HepG2 (cell line): Measurements from ENCODE around the gene NOCT. TPM values are rescaled to one million over a fixed set of nuclear protein-coding genes. Genes with fewer than 3 reads are reported as not detected.

ENCODE experiments used
- ATAC-seq: fragments of 200-7000 bp; cut with Tn5 transposase; 3 replicates; pipeline ENCODE4 v1.9.1; 2020; ENCODE audit warnings: mild to moderate bottlenecking, moderate library complexity
- BruUV-seq: library from RNA; stranded (reverse); fragments of 400-500 nt; replicated peaks from 2 replicates; lab custom pipeline; 2021; lab: Mats Ljungman, UMichigan
- CTCF ChIA-PET: fragments of 300-600 bp; formaldehyde crosslinking; extraction: SDS; loops from one replicate; lab custom pipeline; 2021; ENCODE audit warnings: low total read pairs, inconsistent platforms, low intra/inter-chr PET ratio; lab: Yijun Ruan, JAX
- POLR2A ChIA-PET: fragments of 350-600 bp; sonication (Branson Sonifier 250); formaldehyde crosslinking; loops from one replicate; lab custom pipeline; 2020; ENCODE audit warnings: antibody characterized with exemption, inconsistent platforms; lab: Yijun Ruan, JAX
- DNase-seq: peaks from one replicate; pipeline ENCODE4 v3.0.0-alpha.2; 2015; ENCODE audit warnings: low spot score
- FAIRE-seq: peaks from 3 replicates; lab custom pipeline; 2011; peaks lifted over from hg19 to GRCh38; lab: Jason Lieb, UNC
- H2AFZ ChIP-seq: one replicate; pipeline ENCODE4 v1.6.1; 2011; ENCODE audit warnings: low read length, inconsistent platforms
- H3K27ac ChIP-seq: fragments of 300-600 bp; 3 replicates; pipeline ENCODE4 v1.8.0; 2011; ENCODE audit warnings: mixed run types, mild to moderate bottlenecking, mixed read lengths, low read length, inconsistent platforms; ENCODE audit not compliant: insufficient read depth; ENCODE audit errors: extremely low read length
- H3K27me3 ChIP-seq, 2 experiments: fragments of 200-600 bp in 1 of 2; 2 replicates in 1 of 2; 3 replicates in 1 of 2; pipeline versions ENCODE4 v1.6.0 to v1.8.0; 2011; ENCODE audit warnings: low read length in 2 of 2, mild to moderate bottlenecking in 2 of 2, moderate library complexity in 2 of 2, inconsistent platforms in 1 of 2; ENCODE audit not compliant: insufficient read depth in 2 of 2, control insufficient read depth in 1 of 2
- H3K36me3 ChIP-seq, 2 experiments: fragments of 200-600 bp in 1 of 2; replicated peaks in 1 of 2; 2 replicates in 1 of 2; 3 replicates in 1 of 2; pipeline versions ENCODE4 v1.5.1 to v1.8.0; 2011; ENCODE audit warnings: low read length in 2 of 2, inconsistent platforms in 1 of 2; ENCODE audit not compliant: insufficient read depth in 2 of 2, control insufficient read depth in 1 of 2
- H3K4me1 ChIP-seq: 2 replicates; pipeline ENCODE4 v1.5.1; 2012; ENCODE audit warnings: low read length, inconsistent platforms; ENCODE audit not compliant: insufficient read depth
- H3K4me2 ChIP-seq: 2 replicates; pipeline ENCODE4 v1.6.0; 2011; ENCODE audit warnings: low read depth, low read length, inconsistent platforms
- H3K4me3 ChIP-seq, 3 experiments: fragments of 200-600 bp in 1 of 3; sonication (generic), shearing (Covaris generic) in 1 of 3; replicated peaks in 1 of 3; 2 replicates each; pipeline ENCODE4 v1.5.1; 2011 to 2016; ENCODE audit warnings: low read length in 3 of 3, inconsistent platforms in 2 of 3, low read depth in 2 of 3, mild to moderate bottlenecking in 2 of 3, control low read depth in 1 of 3, mixed read lengths in 1 of 3; ENCODE audit not compliant: insufficient read depth in 1 of 3
- H3K79me2 ChIP-seq: one replicate; pipeline ENCODE4 v1.6.1; 2011; ENCODE audit warnings: low read length, inconsistent platforms; ENCODE audit not compliant: insufficient read depth
- H3K9ac ChIP-seq: 2 replicates; pipeline ENCODE4 v1.6.0; 2011; ENCODE audit warnings: mild to moderate bottlenecking, low read depth, low read length, inconsistent platforms; ENCODE audit not compliant: insufficient read depth
- H3K9me3 ChIP-seq: 2 replicates; pipeline ENCODE4 v1.5.1; 2012; ENCODE audit warnings: mild to moderate bottlenecking, low read length
- H4K20me1 ChIP-seq: 2 replicates; pipeline ENCODE4 v1.6.0; 2011; ENCODE audit warnings: inconsistent platforms, mild to moderate bottlenecking, low read length, moderate library complexity; ENCODE audit not compliant: insufficient read depth
- CBFB ChIP-seq: sonication (generic); formaldehyde crosslinking; IDR thresholded peaks from 2 replicates; pipeline ENCODE4 v1.4.0; 2020; ENCODE audit warnings: missing genetic modification reagents
- FOXA3 ChIP-seq: IDR thresholded peaks from 2 replicates; pipeline ENCODE4 v1.6.1; 2016; ENCODE audit warnings: missing genetic modification reagents, missing compliant biosample characterization
- FOXO1 ChIP-seq: sonication (generic); formaldehyde crosslinking; IDR thresholded peaks from 2 replicates; pipeline ENCODE4 v1.4.0; 2020; ENCODE audit warnings: missing genetic modification reagents
- GABPB1 ChIP-seq: IDR thresholded peaks from 2 replicates; pipeline ENCODE4 v1.6.1; 2016; ENCODE audit warnings: mild to moderate bottlenecking, missing genetic modification reagents, moderate library complexity, missing compliant biosample characterization
- HNRNPH1 ChIP-seq: fragments of 200-400 bp; formaldehyde crosslinking; optimal IDR thresholded peaks from 2 replicates; pipeline ENCODE3; 2017; ENCODE audit warnings: mild to moderate bottlenecking, low read depth, low read length
- HNRNPUL1 ChIP-seq: fragments of 200-400 bp; formaldehyde crosslinking; IDR thresholded peaks from 2 replicates; pipeline ENCODE4 v1.6.1; 2017; ENCODE audit warnings: low read depth, mild to moderate bottlenecking, low read length, moderate library complexity
- KDM6A ChIP-seq: IDR thresholded peaks from 2 replicates; pipeline ENCODE4 v1.6.1; 2016; ENCODE audit warnings: low read depth
- MXD4 ChIP-seq: IDR thresholded peaks from 2 replicates; pipeline ENCODE4 v1.6.1; 2016; ENCODE audit warnings: mild to moderate bottlenecking, missing biosample characterization, missing genetic modification reagents
- NRL ChIP-seq: sonication (generic); formaldehyde crosslinking; IDR thresholded peaks from 2 replicates; pipeline ENCODE4 v1.5.0; 2020; ENCODE audit warnings: missing genetic modification reagents, mild to moderate bottlenecking, moderate library complexity, borderline replicate concordance
- RCOR2 ChIP-seq: IDR thresholded peaks from 2 replicates; pipeline ENCODE4 v1.6.1; 2016; ENCODE audit warnings: missing biosample characterization, missing genetic modification reagents
- SETDB1 ChIP-seq: sonication (generic); formaldehyde crosslinking; IDR thresholded peaks from 2 replicates; pipeline ENCODE4 v1.5.1; 2020; ENCODE audit warnings: missing genetic modification reagents, mild to moderate bottlenecking, borderline replicate concordance
- SIX4 ChIP-seq: sonication (generic); formaldehyde crosslinking; IDR thresholded peaks from 2 replicates; pipeline ENCODE4 v1.4.0; 2020; ENCODE audit warnings: missing genetic modification reagents
- SMAD9 ChIP-seq: sonication (generic); formaldehyde crosslinking; IDR thresholded peaks from 2 replicates; pipeline ENCODE4 v1.5.1; 2020; ENCODE audit warnings: mild to moderate bottlenecking, missing genetic modification reagents
- SNAI1 ChIP-seq: sonication (generic); formaldehyde crosslinking; IDR thresholded peaks from 2 replicates; pipeline ENCODE4 v1.5.0; 2020; ENCODE audit warnings: mild to moderate bottlenecking, missing genetic modification reagents, borderline replicate concordance
- SNAPC2 ChIP-seq: sonication (generic); formaldehyde crosslinking; IDR thresholded peaks from 2 replicates; pipeline ENCODE4 v1.8.1; 2022; ENCODE audit warnings: mild to moderate bottlenecking, missing genetic modification reagents
- TARDBP ChIP-seq: sonication (generic); formaldehyde crosslinking; IDR thresholded peaks from 2 replicates; pipeline ENCODE4 v1.8.0; 2022; ENCODE audit warnings: mild to moderate bottlenecking, missing genetic modification reagents
- TBP ChIP-seq: sonication (generic); formaldehyde crosslinking; IDR thresholded peaks from 2 replicates; pipeline ENCODE4 v1.5.0; 2020; ENCODE audit warnings: missing genetic modification reagents
- U2AF1 ChIP-seq: fragments of 200-400 bp; formaldehyde crosslinking; optimal IDR thresholded peaks from 2 replicates; pipeline ENCODE3; 2017; ENCODE audit warnings: mild to moderate bottlenecking, low read depth, low read length
- ZMAT3 ChIP-seq: sonication (generic); formaldehyde crosslinking; conservative IDR thresholded peaks from 2 replicates; pipeline ENCODE4 v1.7.0; 2021; ENCODE audit warnings: missing genetic modification reagents
- ZNF816 ChIP-seq: sonication (generic); formaldehyde crosslinking; IDR thresholded peaks from 2 replicates; pipeline ENCODE4 v1.8.0; 2022; ENCODE audit warnings: missing genetic modification reagents, mild to moderate bottlenecking, borderline replicate concordance
- WGBS: methylation state at CpG from one replicate; pipeline ENCODE4 v1.1.6; 2017; ENCODE audit warnings: low lambda C conversion rate; 5-methylcytosine and 5-hydroxymethylcytosine counted together
- in situ Hi-C: cut with HindIII; loops from 2 replicates; pipeline ENCODE4 v1.10.0; 2017; ENCODE audit warnings: low pct_unique_long_range_greater_than_20kb; ENCODE audit not compliant: extremely low pct_ligation_motif_present
- intact Hi-C: fragments of 100-400 bp; cut with micrococcal nuclease; formaldehyde crosslinking; loops from one replicate; pipeline ENCODE4 v1.10.0; 2022; ENCODE audit not compliant: unreplicated experiment
- polyA plus RNA-seq, 8 experiments: library from polyadenylated mRNA; depleted of rRNA in 3 of 8; stranded (reverse) in 7 of 8; unstranded in 1 of 8; fragments of >200 nt; fragmentation: Illumina TruSeq in 4 of 8; extraction: Trizol in 4 of 8; gene quantifications; 2 replicates each; pipeline versions ENCODE4 v1.2.1 to v1.2.3, GENCODE V29; 2011 to 2016; ENCODE audit warnings: low read depth in 4 of 8, missing spikeins in 1 of 8, mixed read lengths in 1 of 8; ENCODE audit not compliant: insufficient read depth in 1 of 8
- total RNA-seq, 5 experiments: library from RNA; depleted of rRNA; stranded (reverse); fragments of >200 nt; fragmentation: Illumina TruSeq; extraction: Trizol; gene quantifications; 2 replicates each; pipeline ENCODE4 v1.2.3, GENCODE V29; 2016; ENCODE audit warnings: low read depth in 1 of 5

Gene NOCT
- total and polyA plus RNA-seq, 2 of the 13 experiments (the other 11 are each of a cell fraction or from before 2014, with no cell fraction given): 3.6 to 13.1 TPM

DNA sequence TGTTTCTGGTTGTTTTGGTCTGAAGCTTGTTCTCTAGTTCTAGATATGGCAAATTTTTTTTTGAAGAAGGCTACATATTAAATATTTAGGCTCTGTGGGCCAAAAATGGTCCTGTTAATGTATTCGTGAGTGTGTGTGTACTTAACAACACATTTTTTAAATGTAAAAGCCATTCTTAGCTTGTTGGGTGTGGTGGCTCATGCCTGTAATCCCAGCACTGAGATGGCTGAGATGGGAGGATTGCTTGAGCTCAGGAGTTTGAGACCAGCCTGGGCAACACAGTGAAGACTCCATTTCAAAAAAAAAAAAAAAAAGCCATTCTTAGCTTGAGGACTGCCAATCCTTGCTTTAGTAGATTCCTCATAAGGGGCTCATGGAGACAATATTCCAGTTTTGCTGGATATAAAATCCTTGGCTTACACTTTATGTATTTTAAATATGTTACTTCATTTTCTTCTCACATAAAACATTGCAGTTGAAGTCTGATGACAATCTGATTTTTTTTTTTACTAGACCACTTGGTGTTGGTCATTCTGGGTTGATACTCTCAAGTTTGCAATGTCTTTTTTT is 23.4 kb downstream of the NOCT start:
- BruUV-seq: no TSS peak
- ChIA-PET CTCF (no interaction called here), POLR2A (no interaction called here)
- Histone ChIP-seq H3K4me2 (no peak overlapping the region), H3K4me3 (no peak overlapping the region), H2AFZ (no peak overlapping the region), H4K20me1 (peaks cover 15% of the 10 kb centered on the region; the same call in 1 of the 2 replicates), H3K9ac (no peak overlapping the region), H3K27ac (no peak overlapping the region), H3K79me2 (peaks cover 66% of the 10 kb centered on the region), H3K36me3 (peaks cover 6 to 19% of the 10 kb centered on the region in 2 experiments), H3K27me3 (no peaks in the 10 kb centered on the region), H3K4me1 (peaks cover 15% of the 10 kb centered on the region), H3K9me3 (no peaks in the 10 kb centered on the region)
- TF ChIP-seq MXD4: no peak
- no peak for TF ChIP-seq HNRNPUL1
- TF ChIP-seq FOXA3 (CRISPR knock-in tag): no peak
- TF ChIP-seq U2AF1: no peak
- TF ChIP-seq TARDBP: no peak
- TF ChIP-seq SIX4 (CRISPR knock-in tag): no peak
- TF ChIP-seq TBP (CRISPR knock-in tag): no peak
- TF ChIP-seq RCOR2 (CRISPR knock-in tag): no peak
- TF ChIP-seq NRL: no peak
- TF ChIP-seq SNAPC2 (CRISPR knock-in tag): no peak
- TF ChIP-seq ZMAT3 (CRISPR knock-in tag): no peak
- no peak for TF ChIP-seq SETDB1 (CRISPR knock-in tag)
- no peak for TF ChIP-seq SMAD9 (CRISPR knock-in tag)
- TF ChIP-seq CBFB (CRISPR knock-in tag): no peak
- TF ChIP-seq KDM6A: no peak
- no peak for TF ChIP-seq HNRNPH1
- TF ChIP-seq FOXO1 (CRISPR knock-in tag): no peak
- no peak for TF ChIP-seq GABPB1 (CRISPR knock-in tag)
- TF ChIP-seq SNAI1: no peak
- TF ChIP-seq ZNF816 (CRISPR knock-in tag): no peak
- no peak for DNase-seq
- in situ Hi-C loops (no loop called here), intact Hi-C loops (loop anchor here (10.0 kb wide), 1 partner anchor 496 kb away; no protein-coding TSS in a partner anchor)
- 96% methylated on average over 1 of the region's 1 CpG for WGBS
- no peak for ATAC-seq
- FAIRE-seq: no peak
